Measurements from ENCODE around the gene OR52E2. TPM values are rescaled to one million over a fixed set of nuclear protein-coding genes. Genes with fewer than 3 reads are reported as not detected.

The OR52E2 gene
- total RNA-seq, 1 experiment from 2014 or later = not detected

GRCh38 chr11:5038341-5038740 lies 21.1 kb downstream of the OR52E2 start:
- in situ Hi-C loops (cut with HindIII; ENCODE audit: low pct_unique_long_range_greater_than_20kb, low sequenced_read_pairs) = no loop called here
- no peak for DNase-seq (ENCODE audit: low read depth)

GRCh38 chr11:5037926-5038325 lies 21.5 kb downstream of the OR52E2 start:
- in situ Hi-C loops (cut with HindIII; ENCODE audit: low pct_unique_long_range_greater_than_20kb, low sequenced_read_pairs) = no loop called here
- DNase-seq (ENCODE audit: low read depth) = no peak

- in situ Hi-C loops (cut with HindIII; ENCODE audit: low pct_unique_long_range_greater_than_20kb, low sequenced_read_pairs) = no loop called here
Measured at GRCh38 chr11:5036669-5037068, 22.8 kb downstream of the OR52E2 start.

GRCh38 chr11:5021996-5022395 lies 37.4 kb downstream of the OR52E2 start:
- in situ Hi-C loops (cut with HindIII; ENCODE audit: low pct_unique_long_range_greater_than_20kb, low sequenced_read_pairs) = no loop called here
- DNase-seq (ENCODE audit: low read depth) = no peak

More at GRCh38 chr11:5036669-5037068, 22.8 kb downstream of the OR52E2 start:
- no peak for DNase-seq (ENCODE audit: low read depth)

- in situ Hi-C loops (cut with HindIII; ENCODE audit: low pct_unique_long_range_greater_than_20kb, low sequenced_read_pairs) = no loop called here
- DNase-seq (ENCODE audit: low read depth) = no peak
Measured at GRCh38 chr11:5013012-5013411, 46.4 kb downstream of the OR52E2 start.

GRCh38 chr11:5011254-5011653 lies 48.2 kb downstream of the OR52E2 start:
- in situ Hi-C loops (cut with HindIII; ENCODE audit: low pct_unique_long_range_greater_than_20kb, low sequenced_read_pairs) = no loop called here

More at GRCh38 chr11:5011254-5011653, 48.2 kb downstream of the OR52E2 start:
- DNase-seq (ENCODE audit: low read depth) = no peak

Other genes starting within 250 kb of the OR52E2 start
- not detected in 2 replicates for gene OR51F2, start 238.3 kb downstream of the OR52E2 start, total RNA-seq (2014; rRNA removed; shearing (Covaris generic); ENCODE audit: low replicate concordance)
- gene OR51S1, start 210.4 kb downstream of the OR52E2 start, total RNA-seq (2014; rRNA removed; shearing (Covaris generic); ENCODE audit: low replicate concordance) = not detected in 2 replicates
- gene OR51T1, start 177.7 kb downstream of the OR52E2 start, total RNA-seq (2014; rRNA removed; shearing (Covaris generic); ENCODE audit: low replicate concordance) = not detected in 2 replicates
- not detected in 2 replicates for gene OR51A7, start 155.8 kb downstream of the OR52E2 start, total RNA-seq (2014; rRNA removed; shearing (Covaris generic); ENCODE audit: low replicate concordance)
- not detected in 2 replicates for gene OR51G2, start 140.3 kb downstream of the OR52E2 start, total RNA-seq (2014; rRNA removed; shearing (Covaris generic); ENCODE audit: low replicate concordance)
- gene OR51G1, start 135.3 kb downstream of the OR52E2 start, total RNA-seq (2014; rRNA removed; shearing (Covaris generic); ENCODE audit: low replicate concordance) = not detected in 2 replicates
- gene OR51A4, start 112.0 kb downstream of the OR52E2 start, total RNA-seq (2014; rRNA removed; shearing (Covaris generic); ENCODE audit: low replicate concordance) = not detected in 2 replicates
- gene OR51A2, start 103.9 kb downstream of the OR52E2 start, total RNA-seq (2014; rRNA removed; shearing (Covaris generic); ENCODE audit: low replicate concordance) = not detected in 2 replicates
- gene OR51L1, start 64.8 kb downstream of the OR52E2 start, total RNA-seq (2014; rRNA removed; shearing (Covaris generic); ENCODE audit: low replicate concordance) = not detected in 2 replicates
- gene OR52J3, start 13.1 kb downstream of the OR52E2 start, total RNA-seq (2014; rRNA removed; shearing (Covaris generic); ENCODE audit: low replicate concordance) = not detected in 2 replicates
- gene OR52E1, start 9.9 kb upstream of the OR52E2 start, total RNA-seq (2014; rRNA removed; shearing (Covaris generic); ENCODE audit: low replicate concordance) = not detected in 2 replicates
- not detected in 2 replicates for gene OR52A5, start 78.7 kb upstream of the OR52E2 start, total RNA-seq (2014; rRNA removed; shearing (Covaris generic); ENCODE audit: low replicate concordance)
- gene OR52A1, start 95.1 kb upstream of the OR52E2 start, total RNA-seq (2014; rRNA removed; shearing (Covaris generic); ENCODE audit: low replicate concordance) = not detected in 2 replicates
- gene OR51V1, start 141.1 kb upstream of the OR52E2 start, total RNA-seq (2014; rRNA removed; shearing (Covaris generic); ENCODE audit: low replicate concordance) = not detected in 2 replicates
- not detected in 2 replicates for gene HBB, start 167.4 kb upstream of the OR52E2 start, total RNA-seq (2014; rRNA removed; shearing (Covaris generic); ENCODE audit: low replicate concordance)
- not detected in 2 replicates for gene HBD, start 174.9 kb upstream of the OR52E2 start, total RNA-seq (2014; rRNA removed; shearing (Covaris generic); ENCODE audit: low replicate concordance)
- gene HBG1, start 190.2 kb upstream of the OR52E2 start, total RNA-seq (2014; rRNA removed; shearing (Covaris generic); ENCODE audit: low replicate concordance) = not detected in 2 replicates
- not detected in 2 replicates for gene HBG2, start 195.2 kb upstream of the OR52E2 start, total RNA-seq (2014; rRNA removed; shearing (Covaris generic); ENCODE audit: low replicate concordance)
- gene HBE1, start 210.3 kb upstream of the OR52E2 start, total RNA-seq (2014; rRNA removed; shearing (Covaris generic); ENCODE audit: low replicate concordance) = not detected in 2 replicates
- gene OR51B4, start 242.3 kb upstream of the OR52E2 start, total RNA-seq (2014; rRNA removed; shearing (Covaris generic); ENCODE audit: low replicate concordance) = not detected in 2 replicates